H9 (cell line): ENCODE results near the gene ANO9. TPM values are rescaled to one million over a fixed set of nuclear protein-coding genes. Genes with fewer than 3 reads are reported as not detected.

Experiments used
- DNase-seq: peaks from one replicate; pipeline ENCODE4 v3.0.0-alpha.2; 2017
- H2AFZ ChIP-seq: one replicate; pipeline ENCODE4 v1.6.1; 2013; ENCODE audit warnings: mild to moderate bottlenecking, low read length, control low read depth, moderate library complexity
- H2AK5ac ChIP-seq: 2 replicates; pipeline ENCODE4 v1.6.1; 2013; ENCODE audit warnings: low read length, control low read depth, mixed read lengths; ENCODE audit not compliant: insufficient read length
- H2BK120ac ChIP-seq: one replicate; pipeline ENCODE4 v1.6.1; 2013; ENCODE audit warnings: low read depth, mild to moderate bottlenecking, low read length, control low read depth, inconsistent platforms; ENCODE audit not compliant: poor library complexity, severe bottlenecking
- H2BK12ac ChIP-seq: 2 replicates; pipeline ENCODE4 v1.6.1; 2013; ENCODE audit warnings: low read length, control low read depth, mixed read lengths, low read depth; ENCODE audit not compliant: insufficient read length
- H2BK15ac ChIP-seq: 2 replicates; pipeline ENCODE4 v1.6.1; 2013; ENCODE audit warnings: low read depth, low read length, control low read depth
- H2BK20ac ChIP-seq: one replicate; pipeline ENCODE4 v1.6.1; 2013; ENCODE audit warnings: low read depth, mild to moderate bottlenecking, low read length, control low read depth, inconsistent platforms; ENCODE audit not compliant: poor library complexity, severe bottlenecking
- H2BK5ac ChIP-seq: 2 replicates; pipeline ENCODE4 v1.6.1; 2013; ENCODE audit warnings: low read length, control low read depth, mixed read lengths; ENCODE audit not compliant: insufficient read length
- H3K14ac ChIP-seq: 2 replicates; pipeline ENCODE4 v1.6.1; 2013; ENCODE audit warnings: low read length, control low read depth; ENCODE audit not compliant: insufficient read depth
- H3K18ac ChIP-seq: 2 replicates; pipeline ENCODE4 v1.6.1; 2013; ENCODE audit warnings: low read depth, mild to moderate bottlenecking, mixed read lengths, low read length, control low read depth; ENCODE audit not compliant: insufficient read length
- H3K23ac ChIP-seq: 2 replicates; pipeline ENCODE4 v1.6.1; 2013; ENCODE audit warnings: low read length, control low read depth, mixed read lengths, low read depth; ENCODE audit not compliant: insufficient read length
- H3K23me2 ChIP-seq: 2 replicates; pipeline ENCODE4 v1.6.1; 2013; ENCODE audit warnings: low read depth, mild to moderate bottlenecking, mixed read lengths, low read length, control low read depth; ENCODE audit not compliant: insufficient read length, poor library complexity, severe bottlenecking
- H3K27ac ChIP-seq: 2 replicates; pipeline ENCODE4 v1.5.1; 2013; ENCODE audit warnings: low read length, control low read depth, mixed read lengths, low read depth; ENCODE audit not compliant: insufficient read length
- H3K27me3 ChIP-seq: 2 replicates; pipeline ENCODE4 v1.6.1; 2013; ENCODE audit warnings: low read length, control low read depth, inconsistent platforms; ENCODE audit not compliant: insufficient read depth
- H3K4ac ChIP-seq: 2 replicates; pipeline ENCODE4 v1.6.1; 2013; ENCODE audit warnings: low read depth, mild to moderate bottlenecking, control low read depth, inconsistent platforms, low read length, moderate library complexity
- H3K4me1 ChIP-seq: 2 replicates; pipeline ENCODE4 v1.6.1; 2013; ENCODE audit warnings: low read length, control low read depth, inconsistent platforms; ENCODE audit not compliant: insufficient read depth
- H3K4me2 ChIP-seq: 2 replicates; pipeline ENCODE4 v1.6.1; 2013; ENCODE audit warnings: low read length, control low read depth, mixed read lengths; ENCODE audit not compliant: insufficient read length, insufficient read depth
- H3K56ac ChIP-seq: 2 replicates; pipeline ENCODE4 v1.6.1; 2013; ENCODE audit warnings: low read depth, mild to moderate bottlenecking, mixed read lengths, low read length, control low read depth; ENCODE audit not compliant: insufficient read length
- H3K79me1 ChIP-seq: 2 replicates; pipeline ENCODE4 v1.6.1; 2013; ENCODE audit warnings: low read depth, mild to moderate bottlenecking, moderate library complexity, low read length, control low read depth, inconsistent platforms; ENCODE audit not compliant: insufficient read depth, poor library complexity, severe bottlenecking
- H3K79me2 ChIP-seq: 2 replicates; pipeline ENCODE4 v1.6.1; 2013; ENCODE audit warnings: low read length, control low read depth, inconsistent platforms; ENCODE audit not compliant: insufficient read depth
- H3K9ac ChIP-seq: 2 replicates; pipeline ENCODE4 v1.6.1; 2013; ENCODE audit warnings: low read length, control low read depth, mixed read lengths; ENCODE audit not compliant: insufficient read length; ENCODE audit errors: extremely low read depth
- H3K9me3 ChIP-seq: one replicate; pipeline ENCODE4 v1.6.1; 2013; ENCODE audit warnings: low read depth, low read length, inconsistent platforms; ENCODE audit not compliant: control insufficient read depth
- H3T11ph ChIP-seq: one replicate; pipeline ENCODE4 v1.6.1; 2013; ENCODE audit warnings: mild to moderate bottlenecking, low read length, control low read depth, inconsistent platforms
- H4K20me1 ChIP-seq: one replicate; pipeline ENCODE4 v1.6.1; 2013; ENCODE audit not compliant: control insufficient read depth, insufficient read length, insufficient read depth
- H4K5ac ChIP-seq: 2 replicates; pipeline ENCODE4 v1.6.1; 2013; ENCODE audit warnings: low read depth, mild to moderate bottlenecking, mixed read lengths, low read length, control low read depth; ENCODE audit not compliant: insufficient read length
- H4K8ac ChIP-seq: replicated peaks from 2 replicates; pipeline ENCODE4 v1.6.1; 2013; ENCODE audit warnings: low read length, control low read depth, mixed read lengths, low read depth; ENCODE audit not compliant: insufficient read length
- H4K91ac ChIP-seq: 2 replicates; pipeline ENCODE4 v1.6.1; 2013; ENCODE audit warnings: low read depth, mild to moderate bottlenecking, moderate library complexity, mixed read lengths, low read length, control low read depth; ENCODE audit not compliant: insufficient read length
- H3K27ac Mint-ChIP-seq, 3 experiments: 2 replicates in 2 of 3; 3 replicates in 1 of 3; pipeline ENCODE4 v1.8.0; 2020 to 2021; ENCODE audit warnings: mixed read lengths in 3 of 3, mild to moderate bottlenecking in 1 of 3, moderate library complexity in 1 of 3
- H3K27me3 Mint-ChIP-seq: 2 replicates; pipeline ENCODE4 v1.8.0; 2021; ENCODE audit warnings: low read depth, mild to moderate bottlenecking, moderate library complexity, mixed read lengths
- H3K36me3 Mint-ChIP-seq, 3 experiments: 2 replicates in 2 of 3; 3 replicates in 1 of 3; pipeline ENCODE4 v1.8.0; 2020 to 2021; ENCODE audit warnings: low read depth in 3 of 3, mixed read lengths in 3 of 3; ENCODE audit not compliant: insufficient read depth in 1 of 3
- H3K4me1 Mint-ChIP-seq, 2 experiments: 2 replicates each; pipeline ENCODE4 v1.8.0; 2020; ENCODE audit warnings: mixed read lengths in 2 of 2
- H3K4me3 Mint-ChIP-seq, 2 experiments: 2 replicates in 1 of 2; 3 replicates in 1 of 2; pipeline ENCODE4 v1.8.0; 2020 to 2021; ENCODE audit warnings: mild to moderate bottlenecking in 2 of 2, mixed read lengths in 2 of 2, moderate library complexity in 1 of 2
- H3K9me3 Mint-ChIP-seq, 2 experiments: 2 replicates in 1 of 2; 3 replicates in 1 of 2; pipeline ENCODE4 v1.8.0; 2020; ENCODE audit warnings: mild to moderate bottlenecking in 2 of 2, mixed read lengths in 2 of 2, moderate library complexity in 1 of 2
- CTCF ChIP-seq: fragments of 200-600 bp; sonication (generic); conservative IDR thresholded peaks from 3 replicates; pipeline ENCODE4 v1.8.0; 2021; ENCODE audit warnings: antibody characterized with exemption, mild to moderate bottlenecking
- WGBS: extraction: QIAGEN DNeasy Blood & Tissue Kit; methylation state at CpG from one replicate; pipeline ENCODE4 v1.1.7; 2013; ENCODE audit warnings: missing lambda C conversion rate, low lambda C conversion rate, mixed read lengths; ENCODE audit not compliant: insufficient read length; ENCODE audit errors: extremely low coverage; 5-methylcytosine and 5-hydroxymethylcytosine counted together
- total RNA-seq: library from RNA; stranded (reverse); gene quantifications from 2 replicates; pipeline ENCODE4 v1.2.1, GENCODE V29; 2021

ANO9 gene
- total RNA-seq, 1 experiment from 2014 or later = 13.1 TPM

- whole genome bisulfite sequencing = no CpG with 5 or more reads among the region's 20 CpGs
- no peak overlapping the region for H4K5ac ChIP-seq
- no peak overlapping the region for H3K27ac ChIP-seq
- H3K56ac ChIP-seq = no peak overlapping the region
- H2BK15ac ChIP-seq = no peak overlapping the region
- H3K9me3 Mint-ChIP-seq = peaks cover 10 to 16% of the 10 kb centered on the region in 2 experiments
- H3K23ac ChIP-seq = no peak overlapping the region
- H2BK5ac ChIP-seq = no peak overlapping the region
- no peak overlapping the region for H3K4me2 ChIP-seq
- no peaks in the 10 kb centered on the region for H3K79me2 ChIP-seq
- no peak overlapping the region for H3K4me3 Mint-ChIP-seq
- no peak for TF ChIP-seq CTCF
- no peak overlapping the region for H2AFZ ChIP-seq
- H3K4me1 Mint-ChIP-seq = peaks cover 2 to 4% of the 10 kb centered on the region in 2 experiments
- H3K27ac Mint-ChIP-seq = no peak overlapping the region
- no peaks in the 10 kb centered on the region for H3K27me3 Mint-ChIP-seq
- peaks cover 2 to 20% (median 18%) of the 10 kb centered on the region in 3 experiments; a peak in 5 of 7 replicates for H3K36me3 Mint-ChIP-seq
- no peaks in the 10 kb centered on the region for H3K27me3 ChIP-seq
- no peak overlapping the region for H2BK20ac ChIP-seq
- H3K9me3 ChIP-seq = no peaks in the 10 kb centered on the region
- H3K18ac ChIP-seq = no peak overlapping the region
- no peaks in the 10 kb centered on the region for H3K4me1 ChIP-seq
- H3T11ph ChIP-seq = no peak overlapping the region
- H2BK12ac ChIP-seq = no peak overlapping the region
- no peak overlapping the region for H3K14ac ChIP-seq
- no peak overlapping the region for H3K9ac ChIP-seq
- no peak overlapping the region for H4K8ac ChIP-seq
- no peak overlapping the region for H3K4ac ChIP-seq
- H4K91ac ChIP-seq = no peak overlapping the region
- no peak overlapping the region for H2AK5ac ChIP-seq
- H2BK120ac ChIP-seq = no peak overlapping the region
- DNase-seq = no peak
- H3K79me1 ChIP-seq = no peaks in the 10 kb centered on the region
- H4K20me1 ChIP-seq = peaks cover 2% of the 10 kb centered on the region
- no peaks in the 10 kb centered on the region for H3K23me2 ChIP-seq
Measured at GRCh38 chr11:398826-399225, 43.0 kb downstream of the ANO9 start.
